ENCODE measurements around the gene LYSMD1. TPM values are rescaled to one million over a fixed set of nuclear protein-coding genes. Genes with fewer than 3 reads are reported as not detected.

LYSMD1 gene
- total and polyA plus RNA-seq, 2 of the 8 experiments (the other 6 are each of a cell fraction or from before 2014, with no cell fraction given), result 2.4 to 6.0 TPM

- no peak for TF ChIP-seq MAX (IDR thresholded peaks at IDR 0.05)
- TF ChIP-seq MAFK (IDR thresholded peaks at IDR 0.05; ENCODE audit: low read depth, low read length), result no peak
- no peak for TF ChIP-seq ATF3 (IDR thresholded peaks at IDR 0.05; ENCODE audit: insufficient read depth, low read depth, low read length)
- no peak for TF ChIP-seq CREB1 (IDR thresholded peaks at IDR 0.05)
- TF ChIP-seq JUND (IDR thresholded peaks at IDR 0.05; ENCODE audit: low read length), result no peak
- peak in 1 of 3 experiments; percentile 7; a peak in 1 of 4 replicates for TF ChIP-seq CTCF (IDR thresholded peaks at IDR 0.05; ENCODE audit: control extremely low read depth in 1 of 3, insufficient read depth in 1 of 3, low read depth in 1 of 3, low read length in 3 of 3)
- no peak for TF ChIP-seq TAF1 (IDR thresholded peaks at IDR 0.05; ENCODE audit: low read depth, low read length)
- no peak for TF ChIP-seq EP300 (IDR thresholded peaks at IDR 0.05; ENCODE audit: borderline replicate concordance in 1 of 2, low read depth in 2 of 2, low read length in 2 of 2)
- no peak overlapping the region for H3K4me3 ChIP-seq (ENCODE audit: extremely low read depth in 1 of 4, insufficient read depth in 2 of 4, low read depth in 3 of 4, low read length in 4 of 4)
- H2BK120ac ChIP-seq (replicated peaks; ENCODE audit: low read depth, low read length), result no peak overlapping the region
- H3K56ac ChIP-seq (replicated peaks; ENCODE audit: insufficient read length, low read depth, low read length), result no peak overlapping the region
- no peak overlapping the region for H3K27ac ChIP-seq (ENCODE audit: low read depth, low read length)
- peaks cover 0 to 4% (median 0%) of the 10 kb centered on the region in 4 experiments; a peak in 3 of 8 replicates for H3K36me3 ChIP-seq (ENCODE audit: control insufficient read depth in 2 of 4, insufficient read depth in 4 of 4, low read length in 3 of 4)
- H3K79me1 ChIP-seq (ENCODE audit: low read depth, low read length), result peaks cover 5% of the 10 kb centered on the region; the same call in 1 of the 2 replicates
- no peak overlapping the region for H2AFZ ChIP-seq (ENCODE audit: low read length)
- H3K4me1 ChIP-seq (replicated peaks in 1 of 4; ENCODE audit: control insufficient read depth in 3 of 4, insufficient read depth in 4 of 4, low read length in 3 of 4), result peaks cover 15 to 31% (median 21%) of the 10 kb centered on the region in 4 experiments
- POLR2A ChIA-PET (ENCODE audit: partially characterized antibody), result interaction anchor here (0.6 to 10.7 kb wide), 5 partner anchors 11 to 245 kb away, joined by 3 to 124 read pairs (median 4); partner anchors contain the start of gene VPS72
- H4K20me1 ChIP-seq (replicated peaks in 1 of 2; ENCODE audit: control insufficient read depth in 1 of 2, insufficient read depth in 2 of 2, low read length in 2 of 2), result no peaks in the 10 kb centered on the region
- FAIRE-seq (no peak), DNase-seq (ENCODE audit: low read depth in 1 of 2, low spot score in 2 of 2) (no peak)
- H3K23ac ChIP-seq (ENCODE audit: insufficient read length), result no peak overlapping the region
- no peak overlapping the region for H4K91ac ChIP-seq (replicated peaks; ENCODE audit: insufficient read length, low read length)
- peaks cover 16% of the 10 kb centered on the region for H3K23me2 ChIP-seq (ENCODE audit: low read depth, low read length)
- H4K8ac ChIP-seq (ENCODE audit: extremely low read depth, insufficient read depth, low read length), result no peak overlapping the region
- no peak overlapping the region for H2AK5ac ChIP-seq (ENCODE audit: low read depth, low read length)
- CTCF ChIA-PET (ENCODE audit: partially characterized antibody), result interaction anchor here (0.6 to 4.7 kb wide), 9 partner anchors 10 to 118 kb away, joined by 3 to 54 read pairs (median 4); partner anchors contain the start of genes TMOD4 and TNFAIP8L2
- no peak overlapping the region for H3K18ac ChIP-seq (ENCODE audit: extremely low read depth, low read length)
- 0 out of 2 replicates have a peak overlapping the region, but pooled peaks have one; percentile 18 for H2BK15ac ChIP-seq (ENCODE audit: low read length)
- no peak overlapping the region for H3K14ac ChIP-seq (ENCODE audit: insufficient read length)
- WGBS, 2 experiments (ENCODE audit: extremely low coverage in 1 of 2, insufficient coverage in 1 of 2, insufficient read length in 1 of 2, insufficient replicate concordance in 2 of 2, low coverage in 1 of 2, low lambda C conversion rate in 2 of 2, missing lambda C conversion rate in 1 of 2), result 86% methylated on average over 7 of the region's 7 CpGs; no CpG with 5 or more reads in 1 of the 2 experiments
- H4K5ac ChIP-seq (ENCODE audit: insufficient read length, low read depth, low read length), result no peak overlapping the region
- H3K9ac ChIP-seq (replicated peaks in 1 of 4; ENCODE audit: extremely low read depth in 1 of 4, low read depth in 3 of 4, low read length in 3 of 4), result no peak overlapping the region
- H2BK5ac ChIP-seq (ENCODE audit: low read depth, low read length), result peak overlapping the region; percentile 55; the same call in 1 of the 2 replicates
- H3K27me3 ChIP-seq (replicated peaks in 1 of 4; ENCODE audit: control insufficient read depth in 3 of 4, extremely low read depth in 1 of 4, insufficient read depth in 3 of 4, low read length in 3 of 4), result peaks cover 0 to 17% (median 8%) of the 10 kb centered on the region in 4 experiments; a peak in 5 of 7 replicates
- H3K4ac ChIP-seq (replicated peaks; ENCODE audit: insufficient read length, low read depth, low read length), result no peak overlapping the region
- no peak overlapping the region for H2BK12ac ChIP-seq (ENCODE audit: low read depth, low read length)
- no peaks in the 10 kb centered on the region for H3K79me2 ChIP-seq (ENCODE audit: control insufficient read depth in 1 of 2, insufficient read depth in 2 of 2, low read length in 2 of 2)
- no peaks in the 10 kb centered on the region for H3K9me3 ChIP-seq (ENCODE audit: insufficient read depth in 2 of 2, low read depth in 1 of 2, low read length in 1 of 2)
- H2BK20ac ChIP-seq (ENCODE audit: low read length), result no peak overlapping the region
- H3K4me2 ChIP-seq (ENCODE audit: insufficient read depth in 1 of 2, low read depth in 2 of 2, low read length in 2 of 2), result no peak overlapping the region; a peak in 1 of 4 replicates
Measured at GRCh38 chr1:151143057-151143435, 22.7 kb downstream of the LYSMD1 start.
